Thyroid gland (tissue), 4 donors: Measurements from ENCODE around the gene NETO2. TPM values are rescaled to one million over a fixed set of nuclear protein-coding genes. Genes with fewer than 3 reads are reported as not detected.
A peak's percentile ranks its signal among the peaks of the same experiment; 100 is the strongest.

Experiments
- DNase-seq, 2 donors: peaks; one replicate each; pipeline ENCODE4 v3.0.0-alpha.2; 2019
- H3K27ac ChIP-seq, 3 donors: fragments of 200-600 bp; sonication (generic); 1 replicate in 2 of 3; 2 replicates in 1 of 3; pipeline ENCODE4 v1.5.1; 2016 to 2019; ENCODE audit warnings: mild to moderate bottlenecking in 1 of 3, moderate library complexity in 1 of 3
- H3K27me3 ChIP-seq: fragments of 200-600 bp; sonication (generic); one replicate; pipeline ENCODE4 v1.5.1; 2019
- H3K36me3 ChIP-seq, 2 donors: fragments of 200-600 bp; sonication (generic); one replicate each; pipeline ENCODE4 v1.5.1; 2016 to 2019
- H3K4me1 ChIP-seq, 2 donors: fragments of 200-600 bp; sonication (generic); one replicate each; pipeline ENCODE4 v1.5.1; 2017 to 2019
- H3K4me3 ChIP-seq, 3 donors: fragments of 200-600 bp; sonication (generic); replicated peaks in 1 of 3; 1 replicate in 2 of 3; 2 replicates in 1 of 3; pipeline ENCODE4 v1.5.1; 2016; ENCODE audit warnings: mild to moderate bottlenecking in 1 of 3
- H3K9me3 ChIP-seq: fragments of 200-600 bp; sonication (generic); one replicate; pipeline ENCODE4 v1.5.1; 2017
- POLR2A ChIP-seq, 2 donors: fragments of 450-650 bp; IDR thresholded peaks; one replicate each; pipeline ENCODE4 v1.6.1; 2017; ENCODE audit warnings: antibody characterized with exemption in 2 of 2, mild to moderate bottlenecking in 2 of 2, moderate library complexity in 1 of 2
- WGBS, 2 donors: methylation state at CpG; one replicate each; pipeline ENCODE4 v1.1.5; 2017; 5-methylcytosine and 5-hydroxymethylcytosine counted together
- intact Hi-C: fragments of 100-400 bp; cut with DNase I; formaldehyde crosslinking; loops from one replicate; pipeline ENCODE4 v1.15.1; 2023
- total RNA-seq, 4 donors: library from RNA; depleted of rRNA; stranded (reverse); fragments of >200 nt; gene quantifications; one replicate each; pipeline ENCODE4 v1.2.3, GENCODE V29; 2016
- TF ChIP-seq, protein P1 (sequence below), 6 experiments: fragments of 200-600 bp in 3 of 6; fragments of 450-650 bp in 3 of 6; sonication (generic) in 3 of 6; IDR thresholded peaks; one replicate each; pipeline ENCODE4 v1.5.1; 2016 to 2019; ENCODE audit warnings: antibody characterized with exemption in 6 of 6, mild to moderate bottlenecking in 2 of 6, inconsistent platforms in 1 of 6, moderate library complexity in 1 of 6

NETO2 gene
- total RNA-seq, 4 donors from 2014 or later: 5.4 to 10.1 (median 6.7) TPM

DNA sequence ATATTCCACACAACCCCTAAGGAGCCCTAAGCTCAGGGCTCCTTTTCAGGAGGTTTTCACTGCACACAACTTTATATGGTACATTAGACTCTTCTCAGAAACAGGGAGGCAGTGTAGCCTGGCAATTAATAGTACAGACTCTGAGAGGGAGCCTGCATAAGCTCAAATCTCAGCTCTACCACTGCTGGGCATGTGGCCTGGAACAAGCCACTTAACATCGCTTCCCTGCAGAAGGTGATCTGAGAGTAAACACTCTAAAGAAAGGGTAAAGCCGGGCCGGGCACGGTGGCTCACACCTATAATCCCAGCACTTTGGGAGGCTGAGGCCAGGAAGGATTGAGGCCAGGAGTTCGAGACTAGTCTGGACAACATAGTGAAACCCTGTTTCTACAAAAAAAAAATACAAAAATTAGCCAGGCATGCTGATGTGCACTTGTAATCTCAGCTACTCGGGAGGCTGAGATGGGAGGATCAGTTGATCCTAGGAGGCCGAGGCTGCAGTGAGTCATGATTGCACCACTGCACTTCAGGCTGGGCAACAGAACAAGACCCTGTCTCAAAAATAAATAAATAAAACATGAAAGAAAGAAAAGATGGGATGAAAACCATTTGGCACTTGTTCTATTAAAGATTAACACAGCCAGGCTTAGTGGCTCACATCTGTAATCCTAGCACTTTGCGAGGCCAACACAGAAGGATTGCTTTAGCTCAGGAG, 99.6 kb downstream of the NETO2 start:
- intact Hi-C loops: no loop called here
- 90 to 94% methylated on average over 8 of the region's 8 CpGs for WGBS, 2 donors
- no peaks in the 10 kb centered on the region for H3K9me3 ChIP-seq
- no peak overlapping the region for H3K27ac ChIP-seq
- H3K4me3 ChIP-seq: no peak overlapping the region
- no peak for TF ChIP-seq POLR2A (IDR thresholded peaks at IDR 0.05)
- TF ChIP-seq, protein P1, sequence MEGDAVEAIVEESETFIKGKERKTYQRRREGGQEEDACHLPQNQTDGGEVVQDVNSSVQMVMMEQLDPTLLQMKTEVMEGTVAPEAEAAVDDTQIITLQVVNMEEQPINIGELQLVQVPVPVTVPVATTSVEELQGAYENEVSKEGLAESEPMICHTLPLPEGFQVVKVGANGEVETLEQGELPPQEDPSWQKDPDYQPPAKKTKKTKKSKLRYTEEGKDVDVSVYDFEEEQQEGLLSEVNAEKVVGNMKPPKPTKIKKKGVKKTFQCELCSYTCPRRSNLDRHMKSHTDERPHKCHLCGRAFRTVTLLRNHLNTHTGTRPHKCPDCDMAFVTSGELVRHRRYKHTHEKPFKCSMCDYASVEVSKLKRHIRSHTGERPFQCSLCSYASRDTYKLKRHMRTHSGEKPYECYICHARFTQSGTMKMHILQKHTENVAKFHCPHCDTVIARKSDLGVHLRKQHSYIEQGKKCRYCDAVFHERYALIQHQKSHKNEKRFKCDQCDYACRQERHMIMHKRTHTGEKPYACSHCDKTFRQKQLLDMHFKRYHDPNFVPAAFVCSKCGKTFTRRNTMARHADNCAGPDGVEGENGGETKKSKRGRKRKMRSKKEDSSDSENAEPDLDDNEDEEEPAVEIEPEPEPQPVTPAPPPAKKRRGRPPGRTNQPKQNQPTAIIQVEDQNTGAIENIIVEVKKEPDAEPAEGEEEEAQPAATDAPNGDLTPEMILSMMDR (IDR thresholded peaks at IDR 0.05): no peak
- no peak for DNase-seq
- no peaks in the 10 kb centered on the region for H3K36me3 ChIP-seq
- no peaks in the 10 kb centered on the region for H3K27me3 ChIP-seq
- H3K4me1 ChIP-seq: no peaks in the 10 kb centered on the region

DNA sequence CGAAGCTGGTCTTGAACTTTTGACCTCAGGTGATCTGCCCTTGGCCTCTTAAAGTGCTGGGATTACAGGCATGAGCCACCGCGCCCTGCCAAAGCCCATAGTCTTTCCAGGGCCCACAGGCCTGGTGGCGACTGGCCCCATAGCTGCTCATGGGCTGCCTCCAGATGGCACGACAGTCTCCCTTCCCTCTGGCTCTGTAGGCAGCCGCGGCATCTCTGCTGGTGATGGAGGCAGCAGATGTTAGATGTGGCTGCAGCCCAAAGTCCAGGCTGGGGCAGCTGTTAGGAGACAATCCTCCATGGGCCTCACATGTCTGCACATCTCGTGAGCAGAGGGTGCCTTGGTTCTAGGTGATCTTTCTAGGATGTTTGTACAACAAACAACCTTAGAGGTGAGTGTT, 100.5 kb downstream of the NETO2 start:
- no peak overlapping the region for H3K27ac ChIP-seq
- WGBS, 2 donors: 95 to 100% methylated on average over 5 to 8 of the region's 8 CpGs
- H3K27me3 ChIP-seq: no peaks in the 10 kb centered on the region
- no peaks in the 10 kb centered on the region for H3K4me1 ChIP-seq
- no peaks in the 10 kb centered on the region for H3K9me3 ChIP-seq
- H3K36me3 ChIP-seq: no peaks in the 10 kb centered on the region
- H3K4me3 ChIP-seq: no peak overlapping the region
- DNase-seq: no peak
- TF ChIP-seq, protein P1 (IDR thresholded peaks at IDR 0.05): no peak
- no peak for TF ChIP-seq POLR2A (IDR thresholded peaks at IDR 0.05)
- intact Hi-C loops: no loop called here

DNA sequence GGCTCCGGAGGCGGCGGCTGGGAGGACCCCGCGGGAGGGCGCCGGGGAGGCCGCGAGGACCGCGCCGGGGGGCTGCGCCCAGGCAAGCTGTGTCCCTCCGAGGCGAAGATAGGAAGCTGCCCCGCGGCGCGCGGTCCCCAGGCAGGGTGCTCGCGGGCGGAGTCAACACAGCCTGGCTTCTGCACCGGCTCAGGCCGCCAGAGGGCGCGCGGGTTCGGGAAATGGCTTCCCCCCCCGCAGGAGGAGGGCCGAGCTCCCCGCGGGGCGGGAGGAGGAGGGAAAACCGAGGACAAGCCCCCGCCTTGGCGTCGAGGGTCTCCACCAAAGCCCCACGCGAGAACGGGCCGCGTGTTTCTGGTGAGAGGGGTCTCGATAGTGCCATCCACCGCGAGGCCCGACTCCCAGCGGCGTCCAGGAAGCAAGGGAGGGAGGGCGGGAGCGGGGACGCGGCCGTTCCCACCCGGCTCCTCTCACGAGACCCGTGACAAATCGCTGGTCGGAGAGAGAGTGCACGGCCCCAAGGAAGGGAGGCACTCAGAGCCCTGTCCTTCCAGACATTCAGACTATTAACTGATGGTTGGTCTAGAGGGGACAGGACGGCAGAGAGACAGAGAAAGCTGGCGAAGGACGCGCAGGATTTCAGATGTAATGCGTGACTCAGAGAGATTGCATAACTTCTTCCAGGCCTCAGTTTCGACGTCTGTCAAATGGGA, 105.8 kb downstream of the NETO2 start:
- WGBS, 2 donors: 12 to 17% methylated on average over 24 to 33 of the region's 67 CpGs
- DNase-seq: peak; percentile 82 to 88
- Histone ChIP-seq H3K4me3 (peak overlapping the region in 2 of 3 donors; percentile 52 to 56), H3K4me1 (no peaks in the 10 kb centered on the region), H3K36me3 (no peaks in the 10 kb centered on the region), H3K27ac (peak overlapping the region in 1 of 3 donors; percentile 34), H3K9me3 (no peaks in the 10 kb centered on the region), H3K27me3 (no peaks in the 10 kb centered on the region)
- intact Hi-C loops: loop anchor here (10.0 kb wide), 1 partner anchor 1127 kb away; no protein-coding TSS in a partner anchor
- TF ChIP-seq POLR2A (IDR thresholded peaks at IDR 0.05): no peak
- TF ChIP-seq, protein P1 (IDR thresholded peaks at IDR 0.05): peak; percentile 61 to 97 (median 89)

DNA sequence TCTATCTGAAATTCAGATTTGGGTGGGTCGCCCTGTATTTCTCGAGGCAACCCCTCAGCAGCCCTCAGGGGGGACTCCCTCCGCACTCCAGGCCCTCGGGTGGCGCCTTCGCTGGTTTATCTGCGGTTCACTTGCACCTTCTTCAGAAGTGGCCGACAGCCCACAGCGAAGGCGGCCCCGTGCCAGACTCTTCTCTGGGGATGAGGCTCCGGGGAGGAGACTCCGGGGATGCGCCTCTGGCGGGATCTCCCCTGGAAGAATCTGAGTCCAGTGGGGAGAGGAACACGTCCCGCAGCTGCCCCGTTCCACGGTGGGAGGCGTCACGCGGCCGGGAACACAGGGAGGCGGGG, 106.4 kb downstream of the NETO2 start:
- intact Hi-C loops: loop anchor here (10.0 kb wide), 1 partner anchor 1127 kb away; no protein-coding TSS in a partner anchor
- no peaks in the 10 kb centered on the region for H3K9me3 ChIP-seq
- no peaks in the 10 kb centered on the region for H3K4me1 ChIP-seq
- H3K27ac ChIP-seq: peak overlapping the region in 1 of 3 donors; percentile 34
- H3K4me3 ChIP-seq: peak overlapping the region in 2 of 3 donors; percentile 52 to 56
- no peaks in the 10 kb centered on the region for H3K27me3 ChIP-seq
- WGBS, 2 donors: 3% methylated on average over 10 to 17 of the region's 24 CpGs
- DNase-seq: peak; percentile 24 to 25
- no peaks in the 10 kb centered on the region for H3K36me3 ChIP-seq
- TF ChIP-seq, protein P1 (IDR thresholded peaks at IDR 0.05): no peak
- TF ChIP-seq POLR2A (IDR thresholded peaks at IDR 0.05): no peak

DNA sequence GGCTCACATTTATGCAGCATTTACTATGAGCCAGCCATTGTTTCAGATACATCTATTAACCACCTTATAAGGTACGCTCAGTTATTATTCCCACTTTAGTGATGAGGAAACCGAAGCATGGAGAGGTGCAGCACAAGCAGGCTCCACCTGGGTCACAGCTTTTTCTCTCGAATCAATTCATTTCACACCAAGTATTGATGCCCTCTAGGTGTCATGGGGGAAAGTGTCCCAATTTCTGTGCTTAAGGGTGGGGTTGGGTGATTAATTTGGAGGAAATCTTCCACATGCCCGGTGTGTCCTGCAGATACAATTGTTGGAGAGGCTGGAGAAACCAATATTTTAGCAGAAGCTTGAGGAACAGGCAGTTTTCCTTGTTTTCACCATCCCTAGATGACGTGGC, 107.5 kb downstream of the NETO2 start:
- no peaks in the 10 kb centered on the region for H3K36me3 ChIP-seq
- intact Hi-C loops: loop anchor here (10.0 kb wide), 1 partner anchor 1129 kb away; no protein-coding TSS in a partner anchor
- DNase-seq: no peak
- H3K9me3 ChIP-seq: no peaks in the 10 kb centered on the region
- no peak overlapping the region for H3K27ac ChIP-seq
- H3K4me3 ChIP-seq: no peak overlapping the region
- H3K27me3 ChIP-seq: no peaks in the 10 kb centered on the region
- TF ChIP-seq POLR2A (IDR thresholded peaks at IDR 0.05): no peak
- TF ChIP-seq, protein P1 (IDR thresholded peaks at IDR 0.05): no peak
- 84 to 89% methylated on average over 5 of the region's 5 CpGs for WGBS, 2 donors
- H3K4me1 ChIP-seq: no peaks in the 10 kb centered on the region
